ENCODE measurements around the gene CDKAL1.

GRCh38 chr6:20924911-20925543 is 390.8 kb downstream of the CDKAL1 start:
- TF ChIP-seq CTCF (IDR thresholded peaks at IDR 0.05) (no peak), POLR2A (IDR thresholded peaks at IDR 0.05) (no peak)
